Gastroesophageal sphincter (tissue), 4 donors: ENCODE measurements around the gene PISD. TPM values are rescaled to one million over a fixed set of nuclear protein-coding genes. Genes with fewer than 3 reads are reported as not detected.

Experiments used
- ATAC-seq: fragments of 150-250 bp; one replicate; pipeline ENCODE4 v1.9.1; 2016; ENCODE audit warnings: mild to moderate bottlenecking, moderate library complexity
- H3K27ac ChIP-seq, 4 donors: fragments of 200-600 bp; sonication (generic) in 3 of 4; 1 replicate in 3 of 4; 2 replicates in 1 of 4; pipeline ENCODE4 v1.5.1; 2016 to 2019
- H3K27me3 ChIP-seq: fragments of 200-600 bp; sonication (generic); one replicate; pipeline ENCODE4 v1.5.1; 2019
- H3K36me3 ChIP-seq, 2 donors: fragments of 200-600 bp; sonication (generic); one replicate each; pipeline ENCODE4 v1.5.1; 2019; ENCODE audit warnings: control low read depth in 1 of 2
- H3K4me1 ChIP-seq, 3 donors: fragments of 200-600 bp; sonication (generic); 1 replicate in 2 of 3; 2 replicates in 1 of 3; pipeline ENCODE4 v1.5.1; 2016 to 2019; ENCODE audit warnings: control low read depth in 2 of 3
- H3K4me3 ChIP-seq, 2 donors: fragments of 200-600 bp; sonication (generic); one replicate each; pipeline ENCODE4 v1.5.1; 2019; ENCODE audit warnings: mild to moderate bottlenecking in 1 of 2, moderate library complexity in 1 of 2
- H3K9me3 ChIP-seq, 3 donors: fragments of 200-600 bp; sonication (generic); one replicate each; pipeline ENCODE4 v1.5.1; 2017 to 2019; ENCODE audit warnings: control low read depth in 2 of 3
- EP300 ChIP-seq: sonication (generic); formaldehyde crosslinking; IDR thresholded peaks from one replicate; pipeline ENCODE4 v1.6.1; 2017; ENCODE audit warnings: antibody characterized with exemption, mild to moderate bottlenecking
- POLR2A ChIP-seq, 2 donors: fragments of 450-650 bp; IDR thresholded peaks; one replicate each; pipeline ENCODE4 v1.6.1; 2017; ENCODE audit warnings: antibody characterized with exemption in 2 of 2, mild to moderate bottlenecking in 2 of 2, moderate library complexity in 1 of 2
- POLR2AphosphoS5 ChIP-seq: sonication (generic); formaldehyde crosslinking; IDR thresholded peaks from one replicate; pipeline ENCODE4 v1.6.1; 2017; ENCODE audit warnings: antibody characterized with exemption
- WGBS, 2 donors: methylation state at CpG; one replicate each; pipeline ENCODE4 v1.1.5; 2018; ENCODE audit warnings: low coverage in 1 of 2; 5-methylcytosine and 5-hydroxymethylcytosine counted together
- total RNA-seq, 4 donors: library from RNA; depleted of rRNA; stranded (reverse); fragments of >200 nt; gene quantifications; one replicate each; pipeline ENCODE4 v1.1.0, GENCODE V29; 2016
- TF ChIP-seq, protein P1 (sequence below), 4 experiments: fragments of 200-600 bp in 2 of 4; fragments of 450-650 bp in 2 of 4; sonication (generic) in 1 of 4; IDR thresholded peaks; one replicate each; pipeline ENCODE4 v1.5.1; 2017 to 2019; ENCODE audit warnings: antibody characterized with exemption in 4 of 4, mild to moderate bottlenecking in 2 of 4, moderate library complexity in 2 of 4

PISD gene
- total RNA-seq, 4 donors from 2014 or later: 10.1 to 32.7 (median 19.2) TPM

DNA sequence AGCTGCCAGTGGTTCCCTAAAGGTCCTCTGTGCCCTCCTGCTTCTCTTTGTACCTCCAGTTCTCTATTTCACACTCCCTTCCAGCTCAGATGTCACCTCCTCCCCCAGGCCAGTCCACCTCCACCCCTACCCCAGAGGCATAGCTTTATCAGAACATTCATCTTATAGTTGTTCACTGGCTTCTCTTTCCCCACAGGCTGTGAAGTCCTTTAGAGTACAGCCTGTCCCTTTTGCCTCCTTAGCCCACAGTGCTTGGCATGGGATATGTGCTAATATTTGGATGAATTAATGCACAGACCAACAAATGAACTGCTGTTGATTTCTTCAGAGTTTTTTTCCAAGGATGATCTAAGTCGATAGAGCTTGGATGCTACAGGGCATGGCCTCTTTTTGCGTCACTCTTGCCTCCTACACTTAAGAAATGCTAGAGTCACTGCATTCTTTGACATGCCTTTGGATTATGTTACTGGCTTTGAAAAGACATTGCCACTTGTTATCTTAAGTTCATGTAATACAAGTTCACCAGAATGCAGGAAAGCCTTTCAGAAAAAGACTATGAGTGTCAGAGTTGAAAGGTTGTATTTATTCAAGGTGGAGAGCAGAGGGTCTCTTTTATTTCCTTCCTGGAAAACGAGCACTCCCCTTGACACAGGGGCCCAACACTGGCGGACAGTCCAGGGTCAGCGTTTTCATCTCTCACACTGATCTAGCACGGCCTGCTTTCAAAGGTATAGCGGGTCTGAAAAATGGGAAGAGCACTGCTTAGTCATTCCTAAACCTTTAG, 75.7 kb downstream of the PISD start:
- WGBS, 2 donors: 82 to 87% methylated on average over 5 to 6 of the region's 7 CpGs
- Histone ChIP-seq H3K9me3 (no peaks in the 10 kb centered on the region), H3K4me1 (no peaks in the 10 kb centered on the region), H3K4me3 (no peak overlapping the region), H3K27me3 (no peaks in the 10 kb centered on the region), H3K27ac (no peak overlapping the region), H3K36me3 (peaks cover 0 to 64% of the 10 kb centered on the region in 2 donors)
- ATAC-seq: peak; percentile 28
- TF ChIP-seq POLR2A (IDR thresholded peaks at IDR 0.05) (no peak), POLR2AphosphoS5 (no peak), EP300 (no peak)
- TF ChIP-seq, protein P1, sequence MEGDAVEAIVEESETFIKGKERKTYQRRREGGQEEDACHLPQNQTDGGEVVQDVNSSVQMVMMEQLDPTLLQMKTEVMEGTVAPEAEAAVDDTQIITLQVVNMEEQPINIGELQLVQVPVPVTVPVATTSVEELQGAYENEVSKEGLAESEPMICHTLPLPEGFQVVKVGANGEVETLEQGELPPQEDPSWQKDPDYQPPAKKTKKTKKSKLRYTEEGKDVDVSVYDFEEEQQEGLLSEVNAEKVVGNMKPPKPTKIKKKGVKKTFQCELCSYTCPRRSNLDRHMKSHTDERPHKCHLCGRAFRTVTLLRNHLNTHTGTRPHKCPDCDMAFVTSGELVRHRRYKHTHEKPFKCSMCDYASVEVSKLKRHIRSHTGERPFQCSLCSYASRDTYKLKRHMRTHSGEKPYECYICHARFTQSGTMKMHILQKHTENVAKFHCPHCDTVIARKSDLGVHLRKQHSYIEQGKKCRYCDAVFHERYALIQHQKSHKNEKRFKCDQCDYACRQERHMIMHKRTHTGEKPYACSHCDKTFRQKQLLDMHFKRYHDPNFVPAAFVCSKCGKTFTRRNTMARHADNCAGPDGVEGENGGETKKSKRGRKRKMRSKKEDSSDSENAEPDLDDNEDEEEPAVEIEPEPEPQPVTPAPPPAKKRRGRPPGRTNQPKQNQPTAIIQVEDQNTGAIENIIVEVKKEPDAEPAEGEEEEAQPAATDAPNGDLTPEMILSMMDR (IDR thresholded peaks at IDR 0.05): no peak

DNA sequence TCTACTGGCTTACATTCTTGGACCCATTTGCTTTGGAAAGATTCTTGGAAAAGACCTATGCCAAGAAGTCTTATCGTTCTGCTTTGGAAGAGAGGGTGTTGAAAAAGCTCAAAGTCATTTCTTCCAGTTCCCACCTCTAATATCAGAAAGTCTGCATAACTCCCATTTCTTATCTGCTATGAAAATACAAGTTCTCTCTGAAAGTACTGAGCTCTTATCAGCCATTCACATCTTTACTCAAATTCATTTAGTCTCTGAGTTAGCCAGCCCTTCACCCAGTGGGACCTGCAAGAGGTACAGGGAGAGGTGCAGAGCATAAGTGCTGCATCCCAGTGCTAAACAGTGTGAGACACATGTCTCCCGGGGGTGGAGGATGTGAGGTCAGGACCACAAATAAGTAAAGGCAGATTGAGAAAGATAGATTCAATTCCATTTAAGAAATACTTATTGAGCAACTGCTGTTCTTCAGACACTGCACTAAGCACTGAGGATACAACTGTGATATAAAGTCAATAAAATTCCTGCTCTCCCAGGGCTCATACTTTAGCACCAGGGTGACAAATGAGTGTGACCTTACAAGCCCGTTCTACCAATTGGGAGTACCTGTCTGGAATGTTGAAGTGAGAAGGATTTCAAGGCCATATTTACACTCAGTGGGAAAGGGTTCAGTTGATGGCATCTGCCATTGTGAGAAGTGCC, 76.7 kb downstream of the PISD start:
- H3K27ac ChIP-seq: no peak overlapping the region
- H3K36me3 ChIP-seq: peaks cover 0 to 72% of the 10 kb centered on the region in 2 donors
- no peaks in the 10 kb centered on the region for H3K9me3 ChIP-seq
- no peak for ATAC-seq
- TF ChIP-seq POLR2A (IDR thresholded peaks at IDR 0.05) (no peak), EP300 (no peak)
- WGBS, 2 donors: 60 to 61% methylated on average over 3 of the region's 3 CpGs
- no peaks in the 10 kb centered on the region for H3K4me1 ChIP-seq
- no peaks in the 10 kb centered on the region for H3K27me3 ChIP-seq
- H3K4me3 ChIP-seq: no peak overlapping the region

DNA sequence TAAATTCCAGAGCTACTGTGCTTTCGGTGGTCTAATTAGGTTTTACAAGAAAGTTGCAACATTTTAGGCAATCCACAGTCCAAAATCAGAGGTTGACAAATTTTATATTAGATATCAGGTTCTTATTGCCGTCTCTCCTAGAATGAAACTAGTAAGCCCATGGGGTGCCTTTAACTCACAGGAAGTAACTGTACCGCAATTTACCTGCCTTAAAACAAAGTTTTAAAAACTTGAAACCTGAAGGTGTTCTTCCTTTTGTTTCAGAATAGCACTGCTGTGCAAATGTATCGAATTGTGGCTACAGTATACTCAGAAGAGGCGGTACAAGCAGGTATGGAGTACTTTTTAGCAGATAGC, 77.2 kb downstream of the PISD start:
- Histone ChIP-seq H3K4me1 (no peaks in the 10 kb centered on the region), H3K27me3 (no peaks in the 10 kb centered on the region), H3K9me3 (no peaks in the 10 kb centered on the region), H3K36me3 (peaks cover 0 to 73% of the 10 kb centered on the region in 2 donors), H3K27ac (no peak overlapping the region), H3K4me3 (no peak overlapping the region)
- TF ChIP-seq, protein P1 (IDR thresholded peaks at IDR 0.05): no peak
- TF ChIP-seq POLR2A (IDR thresholded peaks at IDR 0.05): no peak
- TF ChIP-seq EP300: no peak
- no peak for TF ChIP-seq POLR2AphosphoS5
- ATAC-seq: no peak
- 92 to 100% methylated on average over 5 of the region's 5 CpGs for WGBS, 2 donors

DNA sequence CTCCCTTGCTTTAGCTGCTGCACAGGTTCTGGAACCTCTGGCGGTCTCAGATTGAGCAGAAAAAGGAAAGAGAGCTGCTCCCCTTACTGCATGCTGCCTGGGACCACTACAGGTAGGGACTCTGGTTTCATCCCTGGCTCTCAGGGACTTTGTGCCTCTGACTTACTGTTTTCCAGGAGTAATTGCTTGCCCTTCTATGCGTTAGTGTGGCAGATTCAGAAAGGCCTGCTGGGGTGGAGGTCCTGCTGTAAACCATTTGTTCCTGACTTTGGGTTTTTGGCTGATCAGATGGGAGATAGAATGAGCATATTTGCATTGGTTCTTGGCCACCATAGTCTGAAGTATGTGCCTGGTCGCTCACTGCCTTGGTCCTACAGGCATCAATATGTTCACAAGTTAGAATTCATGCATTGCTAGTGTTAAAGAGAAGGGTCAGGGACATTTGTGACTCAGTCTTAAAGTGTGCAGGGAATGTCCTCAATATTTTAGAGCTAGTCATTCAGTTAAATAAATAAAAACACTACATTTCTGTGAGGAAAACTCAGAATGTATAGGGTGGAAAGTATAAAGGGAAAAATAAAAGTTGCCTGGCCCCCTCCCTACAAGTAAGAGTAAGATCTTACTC, 78.0 kb downstream of the PISD start:
- H3K9me3 ChIP-seq: no peaks in the 10 kb centered on the region
- no peaks in the 10 kb centered on the region for H3K27me3 ChIP-seq
- H3K27ac ChIP-seq: no peak overlapping the region
- no peak overlapping the region for H3K4me3 ChIP-seq
- 80 to 93% methylated on average over 2 to 3 of the region's 3 CpGs for WGBS, 2 donors
- H3K4me1 ChIP-seq: no peaks in the 10 kb centered on the region
- TF ChIP-seq, protein P1 (IDR thresholded peaks at IDR 0.05): no peak
- TF ChIP-seq EP300 (no peak), POLR2AphosphoS5 (no peak), POLR2A (IDR thresholded peaks at IDR 0.05) (no peak)
- ATAC-seq: no peak
- H3K36me3 ChIP-seq: peaks cover 0 to 72% of the 10 kb centered on the region in 2 donors

DNA sequence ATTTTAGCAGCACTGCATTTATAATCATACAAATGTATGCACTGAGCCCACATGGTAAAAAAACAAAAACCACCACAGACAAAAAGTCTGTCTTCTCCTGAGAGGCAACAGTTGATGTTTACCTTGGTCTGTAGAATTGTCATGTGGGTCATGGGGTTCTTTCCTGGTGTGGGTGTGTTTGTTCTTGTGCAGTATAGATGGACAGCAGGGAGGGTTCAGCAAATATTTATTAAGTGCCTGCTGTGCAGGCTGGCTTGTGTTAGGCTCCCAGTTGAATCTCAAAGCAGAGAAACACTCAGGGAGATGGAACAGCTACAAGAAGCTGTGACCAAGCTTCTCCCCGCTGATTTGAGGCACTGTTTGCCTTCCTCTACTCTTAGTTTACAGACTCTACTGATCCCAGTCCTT, 82.2 kb downstream of the PISD start:
- no peak overlapping the region for H3K27ac ChIP-seq
- no peak for TF ChIP-seq EP300
- peaks cover 0 to 74% of the 10 kb centered on the region in 2 donors for H3K36me3 ChIP-seq
- ATAC-seq: no peak
- no peaks in the 10 kb centered on the region for H3K4me1 ChIP-seq
- WGBS, 2 donors: 86 to 89% methylated on average over 1 of the region's 1 CpG
- no peaks in the 10 kb centered on the region for H3K9me3 ChIP-seq
- no peak overlapping the region for H3K4me3 ChIP-seq
- no peaks in the 10 kb centered on the region for H3K27me3 ChIP-seq
